HepG2 (cell line): ENCODE results near the gene VASN. TPM values are rescaled to one million over a fixed set of nuclear protein-coding genes. Genes with fewer than 3 reads are reported as not detected.

Source experiments
- EHMT2 ChIP-seq: fragments of 200-600 bp; sonication (generic); IDR thresholded peaks from 2 replicates; pipeline ENCODE4 v1.7.0; 2017; ENCODE audit warnings: antibody characterized with exemption, low read depth, low read length, borderline replicate concordance
- ELK4 ChIP-seq: sonication (generic); formaldehyde crosslinking; IDR thresholded peaks from 2 replicates; pipeline ENCODE4 v1.9.0; 2021; ENCODE audit warnings: missing genetic modification reagents, borderline replicate concordance
- GATA4 ChIP-seq: sonication (generic); IDR thresholded peaks from 2 replicates; pipeline ENCODE4 v1.6.1; 2016; ENCODE audit warnings: antibody characterized with exemption, low read depth, borderline replicate concordance
- ISX ChIP-seq: sonication (generic); formaldehyde crosslinking; conservative IDR thresholded peaks from 2 replicates; pipeline ENCODE4 v1.5.0; 2020; ENCODE audit warnings: missing genetic modification reagents
- NR2F6 ChIP-seq, 2 experiments: IDR thresholded peaks; 2 replicates each; pipeline ENCODE4 v1.6.1; 2016; ENCODE audit warnings: antibody characterized with exemption in 1 of 2, mild to moderate bottlenecking in 1 of 2
- PRDM4 ChIP-seq: sonication (generic); formaldehyde crosslinking; IDR thresholded peaks from 2 replicates; pipeline ENCODE4 v1.9.0; 2021; ENCODE audit warnings: missing genetic modification reagents, borderline replicate concordance
- PRMT3 ChIP-seq: sonication (generic); formaldehyde crosslinking; IDR thresholded peaks from 2 replicates; pipeline ENCODE4 v1.8.1; 2022; ENCODE audit warnings: low read depth, mild to moderate bottlenecking, moderate library complexity, missing genetic modification reagents, borderline replicate concordance
- RAD21 ChIP-seq: fragments of 450-650 bp; formaldehyde crosslinking; IDR thresholded peaks from 2 replicates; pipeline ENCODE4 v1.5.0; 2020; ENCODE audit warnings: mild to moderate bottlenecking
- REST ChIP-seq, 2 experiments: IDR thresholded peaks; 2 replicates each; pipeline ENCODE4 v1.6.1; 2011 to 2012; ENCODE audit warnings: low read length in 2 of 2, borderline replicate concordance in 1 of 2, low read depth in 1 of 2, mild to moderate bottlenecking in 1 of 2, moderate library complexity in 1 of 2
- RFXANK ChIP-seq: IDR thresholded peaks from 2 replicates; pipeline ENCODE4 v1.6.1; 2016
- SCMH1 ChIP-seq: sonication (generic); formaldehyde crosslinking; IDR thresholded peaks from 2 replicates; pipeline ENCODE4 v1.9.0; 2021; ENCODE audit warnings: missing genetic modification reagents, mild to moderate bottlenecking, borderline replicate concordance
- SIN3A ChIP-seq: IDR thresholded peaks from 2 replicates; pipeline ENCODE4 v1.6.1; 2011; ENCODE audit warnings: low read depth, mild to moderate bottlenecking, control low read depth, low read length, borderline replicate concordance
- SNAPC5 ChIP-seq: sonication (generic); formaldehyde crosslinking; IDR thresholded peaks from 2 replicates; pipeline ENCODE4 v1.8.1; 2023; ENCODE audit warnings: mild to moderate bottlenecking, missing genetic modification reagents, borderline replicate concordance
- TAF15 ChIP-seq: fragments of 200-400 bp; formaldehyde crosslinking; IDR thresholded peaks from one replicate; pipeline ENCODE4 v1.6.1; 2018; ENCODE audit warnings: mild to moderate bottlenecking, low read depth, low read length; ENCODE audit not compliant: poor library complexity, severe bottlenecking
- ZNF24 ChIP-seq: fragments of 450-650 bp; IDR thresholded peaks from 2 replicates; pipeline ENCODE4 v1.6.1; 2017; ENCODE audit warnings: antibody characterized with exemption, mild to moderate bottlenecking
- ZNF280D ChIP-seq: sonication (generic); formaldehyde crosslinking; IDR thresholded peaks from 2 replicates; pipeline ENCODE4 v1.5.1; 2020; ENCODE audit warnings: mild to moderate bottlenecking, missing genetic modification reagents
- ZNF747 ChIP-seq: sonication (generic); formaldehyde crosslinking; IDR thresholded peaks from 2 replicates; pipeline ENCODE4 v1.8.1; 2023; ENCODE audit warnings: missing genetic modification reagents, mild to moderate bottlenecking, borderline replicate concordance
- ZNF773 ChIP-seq: sonication (generic); formaldehyde crosslinking; IDR thresholded peaks from 2 replicates; pipeline ENCODE4 v1.4.0; 2020; ENCODE audit warnings: missing genetic modification reagents, borderline replicate concordance
- polyA plus RNA-seq, 8 experiments: library from polyadenylated mRNA; depleted of rRNA in 3 of 8; stranded (reverse) in 7 of 8; unstranded in 1 of 8; fragments of >200 nt; fragmentation: Illumina TruSeq in 4 of 8; extraction: Trizol in 4 of 8; gene quantifications; 2 replicates each; pipeline versions ENCODE4 v1.2.1 to v1.2.3, GENCODE V29; 2011 to 2016; ENCODE audit warnings: low read depth in 4 of 8, missing spikeins in 1 of 8, mixed read lengths in 1 of 8; ENCODE audit not compliant: insufficient read depth in 1 of 8
- total RNA-seq, 5 experiments: library from RNA; depleted of rRNA; stranded (reverse); fragments of >200 nt; fragmentation: Illumina TruSeq; extraction: Trizol; gene quantifications; 2 replicates each; pipeline ENCODE4 v1.2.3, GENCODE V29; 2016; ENCODE audit warnings: low read depth in 1 of 5

The VASN gene
- total and polyA plus RNA-seq, 2 of the 13 experiments (the other 11 are each of a cell fraction or from before 2014, with no cell fraction given): 8.4 to 18.2 TPM

GRCh38 chr16:4402439-4403132 lies 30.9 kb downstream of the VASN start (continued):
- TF ChIP-seq GATA4 (no peak), SNAPC5 (no peak), RAD21 (CRISPR knock-in tag) (peak; percentile 99), EHMT2 (no peak), SIN3A (no peak), NR2F6 (IDR thresholded peaks at IDR 0.05) (no peak), NR2F6 (CRISPR knock-in tag; IDR thresholded peaks at IDR 0.05) (no peak), SCMH1 (CRISPR knock-in tag) (no peak), ELK4 (CRISPR knock-in tag) (no peak), ZNF773 (no peak), PRMT3 (CRISPR knock-in tag) (no peak), REST (IDR thresholded peaks at IDR 0.05; ENCODE audit: borderline replicate concordance in 1 of 2, low read depth in 1 of 2, low read length in 2 of 2) (no peak), PRDM4 (CRISPR knock-in tag) (no peak), ZNF747 (no peak), ZNF280D (CRISPR knock-in tag) (0 out of 2 replicates have a peak, but pooled peaks have one; percentile 27), ZNF24 (no peak), TAF15 (no peak), ISX (CRISPR knock-in tag) (no peak), RFXANK (CRISPR knock-in tag) (no peak)
